OCI-LY7 (cell line): Measurements from ENCODE around the gene NCKAP5.

Experiments
- EZH2phosphoT487 ChIP-seq: fragments of 200-600 bp; sonication (generic); IDR thresholded peaks from 2 replicates; pipeline ENCODE4 v1.6.1; 2018; ENCODE audit warnings: low read depth, borderline replicate concordance, mild to moderate bottlenecking, mixed run types, antibody characterized with exemption, low read length, moderate library complexity, mixed read lengths
- TF ChIP-seq, protein P1 (sequence below): fragments of 200-600 bp; sonication (generic); conservative IDR thresholded peaks from 2 replicates; pipeline ENCODE4 v1.5.1; 2014; ENCODE audit warnings: mild to moderate bottlenecking, antibody characterized with exemption, low read length, moderate library complexity, mixed read lengths

DNA sequence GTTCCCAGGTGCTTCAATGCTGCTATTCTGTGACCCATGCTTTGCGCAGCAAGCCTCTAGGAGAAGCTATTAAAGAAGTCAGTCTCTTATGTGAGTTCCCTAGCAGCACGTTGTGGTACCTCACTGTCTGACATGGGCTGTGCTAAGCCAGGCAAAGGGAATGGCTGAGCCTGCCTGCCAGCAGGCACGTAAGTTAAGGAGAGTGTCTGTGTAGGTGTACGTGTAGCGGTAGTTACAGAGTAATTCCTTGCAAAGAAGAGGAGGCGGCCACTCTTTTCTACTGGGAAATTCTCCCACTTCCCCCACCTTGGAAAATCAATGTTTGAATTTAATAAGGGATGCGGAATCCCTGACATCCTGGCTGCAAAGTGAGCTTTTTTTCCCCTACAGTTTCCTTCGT lies 774.7 kb downstream of the NCKAP5 start:
- TF ChIP-seq, protein P1, sequence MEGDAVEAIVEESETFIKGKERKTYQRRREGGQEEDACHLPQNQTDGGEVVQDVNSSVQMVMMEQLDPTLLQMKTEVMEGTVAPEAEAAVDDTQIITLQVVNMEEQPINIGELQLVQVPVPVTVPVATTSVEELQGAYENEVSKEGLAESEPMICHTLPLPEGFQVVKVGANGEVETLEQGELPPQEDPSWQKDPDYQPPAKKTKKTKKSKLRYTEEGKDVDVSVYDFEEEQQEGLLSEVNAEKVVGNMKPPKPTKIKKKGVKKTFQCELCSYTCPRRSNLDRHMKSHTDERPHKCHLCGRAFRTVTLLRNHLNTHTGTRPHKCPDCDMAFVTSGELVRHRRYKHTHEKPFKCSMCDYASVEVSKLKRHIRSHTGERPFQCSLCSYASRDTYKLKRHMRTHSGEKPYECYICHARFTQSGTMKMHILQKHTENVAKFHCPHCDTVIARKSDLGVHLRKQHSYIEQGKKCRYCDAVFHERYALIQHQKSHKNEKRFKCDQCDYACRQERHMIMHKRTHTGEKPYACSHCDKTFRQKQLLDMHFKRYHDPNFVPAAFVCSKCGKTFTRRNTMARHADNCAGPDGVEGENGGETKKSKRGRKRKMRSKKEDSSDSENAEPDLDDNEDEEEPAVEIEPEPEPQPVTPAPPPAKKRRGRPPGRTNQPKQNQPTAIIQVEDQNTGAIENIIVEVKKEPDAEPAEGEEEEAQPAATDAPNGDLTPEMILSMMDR: no peak
- no peak for TF ChIP-seq EZH2phosphoT487
